HG02623 (cell line): ENCODE measurements around the gene C3orf80.
"Not testable (repeated sequence)": the region's sequence is repeated elsewhere in the genome, so short reads cannot be mapped to it uniquely, and the experiment has no call there.

Experiments
- ATAC-seq: cut with Tn5 transposase; IDR thresholded peaks from one replicate; pipeline ENCODE4 v1.9.1; 2021; ENCODE audit warnings: moderate library complexity; ENCODE audit not compliant: unreplicated experiment

Gene C3orf80

DNA sequence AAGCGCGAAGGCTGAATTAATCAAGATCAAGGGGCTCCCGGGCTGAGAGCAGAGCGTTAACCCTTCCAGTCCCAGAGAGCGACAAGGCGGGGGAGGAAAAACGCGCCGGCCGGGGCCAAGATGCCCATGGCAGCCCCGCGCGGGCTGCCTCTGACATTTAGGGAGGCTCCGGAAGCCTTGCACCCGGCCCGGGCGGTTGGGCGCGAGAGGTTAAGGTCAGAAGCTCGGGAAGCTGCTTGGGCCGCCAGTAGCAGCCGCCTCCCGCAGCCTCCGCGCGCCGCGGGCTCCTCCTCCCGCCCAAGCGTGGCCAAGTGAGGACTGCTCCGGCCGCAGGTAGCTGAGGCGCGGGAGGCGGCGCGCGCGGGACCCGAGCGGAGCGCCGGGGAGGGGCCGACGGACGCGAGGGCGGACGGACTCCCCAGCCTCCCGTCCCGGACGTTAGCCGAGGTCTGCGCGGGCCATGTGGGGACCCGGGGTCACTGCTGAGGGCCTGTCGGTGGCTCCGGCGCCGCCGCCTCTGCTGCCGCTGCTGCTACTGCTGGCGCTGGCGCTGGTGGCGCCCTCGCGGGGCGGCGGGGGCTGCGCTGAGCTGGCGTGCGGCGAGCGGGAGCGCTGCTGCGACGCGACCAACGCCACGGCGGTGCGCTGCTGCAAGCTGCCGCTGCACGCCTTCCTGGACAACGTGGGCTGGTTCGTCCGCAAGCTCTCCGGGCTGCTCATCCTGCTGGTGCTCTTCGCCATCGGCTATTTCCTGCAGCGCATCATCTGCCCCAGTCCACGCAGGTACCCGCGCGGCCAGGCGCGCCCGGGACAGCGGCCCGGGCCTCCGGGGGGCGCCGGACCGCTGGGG lies at the start of gene C3orf80:
Gene C3orf80, plus strand, starts transcription at position 247 of the 850 bp plus-strand sequence. Its CDS starts 214 bp downstream, at position 461.
- peak; percentile 83 for ATAC-seq

DNA sequence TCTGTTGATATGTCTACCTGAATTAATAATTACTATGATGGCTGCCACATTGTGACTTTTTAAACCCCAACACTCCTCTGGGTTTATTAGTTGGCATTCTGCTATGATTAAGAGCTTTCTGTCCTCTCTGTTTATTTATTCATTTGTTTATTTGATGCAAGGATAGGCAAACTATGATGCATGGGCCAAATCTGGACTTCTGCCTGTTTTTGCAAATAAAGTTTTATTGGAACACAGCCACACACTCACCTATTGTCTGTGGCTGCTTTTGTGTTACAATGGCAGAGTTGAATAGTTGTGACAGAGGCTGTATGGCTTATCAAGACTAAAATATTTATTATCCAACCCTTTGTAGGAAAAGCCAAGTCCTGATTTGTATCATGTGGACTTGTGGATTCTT lies 48.3 kb upstream of the C3orf80 start:
- no peak for ATAC-seq

- ATAC-seq = not testable (repeated sequence)
Measured at GRCh38 chr3:160178661-160179060, 46.6 kb upstream of the C3orf80 start.

DNA sequence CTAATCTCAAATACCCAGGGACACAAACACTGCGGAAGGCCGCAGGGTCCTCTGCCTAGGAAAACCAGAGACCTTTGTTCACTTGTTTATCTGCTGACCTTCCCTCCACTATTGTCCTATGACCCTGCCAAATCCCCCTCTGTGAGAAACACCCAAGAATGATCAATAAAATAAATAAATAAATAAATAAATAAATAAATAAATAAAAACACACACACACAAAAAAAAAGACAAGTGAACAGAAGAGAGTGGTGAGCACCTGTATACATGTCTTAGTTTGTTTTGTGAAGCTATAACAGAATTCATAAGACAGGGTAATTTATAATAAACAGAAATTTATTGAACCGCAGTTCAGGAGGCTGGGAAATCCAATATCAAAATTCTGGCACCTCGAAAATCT lies 45.8 kb upstream of the C3orf80 start:
- not testable (repeated sequence) for ATAC-seq

GRCh38 chr3:160179906-160180305 lies 45.3 kb upstream of the C3orf80 start:
- no peak for ATAC-seq

GRCh38 chr3:160180581-160181216 lies 44.5 kb upstream of the C3orf80 start:
- no peak for ATAC-seq

DNA sequence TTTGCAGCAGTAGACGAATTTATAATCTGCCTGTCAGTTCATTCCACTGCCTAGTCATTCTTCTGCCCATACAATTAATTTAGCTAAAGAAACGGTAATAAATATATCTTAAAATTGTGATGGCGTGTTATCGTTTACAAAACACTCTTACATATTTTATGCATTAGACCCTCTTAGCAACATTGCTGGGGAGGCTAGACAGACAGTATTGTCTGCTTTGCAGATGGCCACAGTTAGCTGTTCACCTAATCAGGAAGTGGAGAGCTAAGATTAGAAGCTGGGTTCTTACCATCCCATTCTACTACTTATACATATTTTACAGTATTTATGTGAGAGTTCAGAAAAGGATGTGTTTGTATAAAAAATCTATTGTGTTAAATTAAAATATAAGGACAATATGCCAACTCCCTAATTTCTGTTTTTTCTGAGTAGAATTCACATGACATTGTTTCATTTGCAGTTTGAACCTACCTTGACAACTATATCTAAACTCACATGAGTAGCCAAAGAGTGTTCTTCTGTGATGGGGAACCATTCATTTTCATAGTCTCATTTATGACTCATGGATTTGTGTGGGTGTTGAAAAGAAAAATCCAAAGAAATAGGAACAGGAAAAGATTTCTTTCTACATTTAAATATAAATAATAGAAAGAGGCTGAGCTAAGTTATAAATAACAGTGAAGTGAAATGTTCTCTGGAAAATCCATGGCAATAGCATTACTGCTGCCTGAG lies 41.7 kb upstream of the C3orf80 start:
- ATAC-seq = no peak

DNA sequence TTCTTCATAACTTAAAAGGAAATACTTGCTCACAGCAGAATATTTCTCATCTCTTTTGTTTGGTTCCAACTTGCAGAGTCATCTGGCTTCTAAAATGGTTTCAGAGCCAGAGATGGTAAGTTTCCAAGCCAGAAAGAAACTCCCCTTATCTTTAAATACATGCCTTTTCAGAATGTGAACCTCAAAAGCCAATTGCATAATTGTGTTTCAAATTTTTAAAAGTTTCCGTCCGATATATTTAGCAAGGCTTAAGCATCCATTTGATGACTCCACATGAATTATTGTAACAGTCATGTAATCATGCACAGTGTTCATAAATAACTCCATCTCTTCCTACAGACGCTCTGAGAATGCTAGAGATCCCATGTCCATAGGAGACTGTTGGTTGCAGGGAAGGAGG lies 40.6 kb upstream of the C3orf80 start:
- ATAC-seq = no peak

GRCh38 chr3:160185751-160186150 lies 39.5 kb upstream of the C3orf80 start:
- no peak for ATAC-seq

GRCh38 chr3:160187288-160187687 lies 37.9 kb upstream of the C3orf80 start:
- no peak for ATAC-seq

DNA sequence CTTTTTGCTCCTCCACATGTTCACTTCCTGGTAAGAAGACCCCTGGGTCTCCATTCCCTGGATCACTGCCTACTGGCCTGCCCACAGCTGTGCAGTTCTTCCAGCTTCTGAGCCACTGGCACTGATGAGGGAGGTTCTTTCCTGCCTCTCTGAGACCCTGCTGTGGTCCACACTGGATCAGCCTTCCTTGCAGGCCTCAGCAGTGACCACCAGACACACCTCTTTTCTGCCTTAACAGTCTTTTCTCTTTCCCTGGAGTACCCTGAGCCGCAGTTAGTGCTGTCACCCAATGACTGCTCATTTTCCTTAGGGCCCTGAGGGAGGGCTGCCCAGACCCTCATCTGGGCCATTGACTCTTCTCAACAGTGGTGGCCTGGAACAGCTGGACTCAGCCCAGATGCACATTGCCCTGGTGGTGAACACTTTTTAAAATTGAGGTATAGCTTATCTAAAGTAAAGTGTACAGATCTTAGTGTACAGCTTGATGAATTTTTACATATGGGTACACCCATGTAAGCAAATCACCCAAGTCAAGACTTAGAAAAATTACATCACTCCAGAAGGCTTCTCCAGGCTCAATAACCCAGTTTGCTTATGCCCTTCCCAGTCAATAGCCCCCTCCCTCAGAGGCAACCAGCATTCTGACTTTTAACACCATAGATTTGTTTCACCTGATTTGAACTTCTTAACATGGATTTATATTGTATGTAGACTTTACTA lies 32.8 kb upstream of the C3orf80 start:
- no peak for ATAC-seq

GRCh38 chr3:160193644-160194192 lies 31.5 kb upstream of the C3orf80 start:
- no peak for ATAC-seq

DNA sequence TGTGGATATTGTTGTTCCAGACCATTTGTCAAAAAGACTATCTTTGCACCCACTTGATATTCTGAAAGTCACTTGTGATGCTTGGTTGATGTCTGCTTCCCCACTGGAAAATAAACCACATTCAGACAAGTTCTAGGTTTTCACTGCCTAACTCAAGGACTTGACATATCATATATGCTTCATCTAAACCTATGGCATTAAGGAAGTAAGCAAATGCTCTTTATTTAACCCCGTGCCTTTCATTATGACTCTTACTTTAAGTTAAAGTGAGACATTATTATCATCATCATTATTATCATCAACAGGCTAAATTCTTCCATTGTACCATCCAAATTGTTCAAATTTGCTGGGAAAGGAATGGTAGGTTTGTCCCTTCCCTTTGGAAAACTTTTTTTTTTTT lies 30.8 kb upstream of the C3orf80 start:
- no peak for ATAC-seq

DNA sequence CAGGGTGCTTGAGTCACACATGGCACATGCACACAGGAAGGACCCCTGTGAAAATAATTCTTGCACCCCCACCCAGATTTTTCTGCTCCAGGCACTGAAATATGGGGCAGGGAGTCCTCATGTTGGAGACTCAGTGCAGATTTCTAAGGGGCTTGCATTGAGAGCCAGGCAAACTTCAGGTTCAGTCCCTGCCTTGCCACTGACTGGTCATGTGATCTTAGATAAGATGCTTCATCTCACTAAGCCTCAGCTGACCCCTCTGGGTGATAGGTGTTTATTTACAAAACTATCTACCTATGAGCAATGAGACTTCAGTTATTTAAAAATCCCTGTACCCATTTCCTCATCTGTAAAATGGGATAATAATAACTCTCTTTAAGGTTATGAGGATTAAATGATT lies 30.1 kb upstream of the C3orf80 start:
- no peak for ATAC-seq

- ATAC-seq = no peak
Measured at GRCh38 chr3:160196511-160197104, 28.6 kb upstream of the C3orf80 start.

GRCh38 chr3:160199108-160199507 lies 26.1 kb upstream of the C3orf80 start:
- no peak for ATAC-seq

DNA sequence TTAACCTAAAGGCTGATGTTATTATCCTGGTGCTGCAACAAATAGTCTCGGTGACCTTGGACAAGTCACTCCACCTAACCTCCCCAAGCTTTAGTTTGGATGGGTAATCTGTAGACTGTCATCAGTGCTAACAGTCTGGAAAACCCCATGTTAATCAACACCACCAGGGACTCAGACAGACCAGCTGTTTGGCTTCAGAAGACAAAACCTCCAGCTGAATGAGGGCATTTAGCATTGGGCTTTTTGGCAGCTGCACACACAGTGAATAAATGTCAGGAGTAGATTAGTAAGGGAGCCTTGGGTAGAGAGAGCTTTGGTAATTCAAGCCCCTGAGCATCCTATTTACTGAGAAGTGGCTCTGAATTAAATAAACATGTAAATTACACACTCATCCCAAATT lies 24.9 kb upstream of the C3orf80 start:
- no peak for ATAC-seq

- ATAC-seq = not testable (repeated sequence)
Measured at GRCh38 chr3:160204396-160205011, 20.7 kb upstream of the C3orf80 start.

GRCh38 chr3:160205606-160206005 lies 19.6 kb upstream of the C3orf80 start:
- ATAC-seq = no peak

DNA sequence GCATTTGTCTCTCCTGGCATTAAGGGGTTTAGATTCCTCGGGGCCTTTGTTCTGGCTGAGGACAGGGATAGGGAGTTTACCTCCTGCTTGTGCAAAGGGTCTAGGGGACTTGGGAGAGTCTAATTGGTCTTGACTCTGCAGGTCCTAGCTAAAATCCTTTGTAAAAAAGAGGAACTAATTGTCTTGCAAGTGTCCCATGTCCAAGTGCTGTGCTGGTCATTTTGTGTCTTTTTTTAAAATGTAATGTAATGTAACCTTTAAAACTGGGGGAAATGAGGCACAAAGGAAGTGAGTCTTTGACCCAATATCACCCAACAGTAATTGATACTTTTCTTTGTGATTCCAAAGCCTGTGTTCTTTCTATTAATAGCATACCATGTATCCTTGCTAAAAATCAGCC lies 14.9 kb upstream of the C3orf80 start:
- no peak for ATAC-seq
